Measurements from ENCODE around the gene EN1.

DNA sequence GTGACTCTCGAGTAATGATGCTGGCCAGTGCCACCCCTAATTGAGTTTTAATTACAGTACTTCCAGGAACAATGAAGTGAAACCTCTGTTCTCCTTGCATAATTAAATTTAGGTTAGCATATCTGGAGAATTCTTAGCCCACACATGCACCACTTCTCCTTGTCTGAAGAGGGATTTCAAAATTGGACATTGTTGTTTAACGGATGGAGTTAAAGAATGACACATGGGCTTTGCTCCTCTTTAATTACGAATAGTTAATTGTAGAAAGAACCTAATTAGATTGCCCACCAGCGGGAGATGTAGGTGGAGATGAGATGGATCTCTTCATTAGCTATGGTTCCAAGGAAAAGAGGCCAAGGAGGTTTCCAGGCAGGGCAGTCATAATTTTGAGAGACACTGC is 33.1 kb upstream of the EN1 start:
- TF ChIP-seq CTCF (optimal IDR thresholded peaks at IDR 0.05 in 1 of 3, IDR thresholded peaks at IDR 0.05 in 1 of 3, conservative IDR thresholded peaks at IDR 0.05 in 1 of 3; ENCODE audit: extremely low read depth in 1 of 3, insufficient read depth in 2 of 3, low read length in 3 of 3): no peak
- TF ChIP-seq EZH2 (IDR thresholded peaks at IDR 0.05; ENCODE audit: low read length): no peak

All from keratinocyte (primary cell).